ENCODE data around the gene MECP2.

Gene MECP2

DNA sequence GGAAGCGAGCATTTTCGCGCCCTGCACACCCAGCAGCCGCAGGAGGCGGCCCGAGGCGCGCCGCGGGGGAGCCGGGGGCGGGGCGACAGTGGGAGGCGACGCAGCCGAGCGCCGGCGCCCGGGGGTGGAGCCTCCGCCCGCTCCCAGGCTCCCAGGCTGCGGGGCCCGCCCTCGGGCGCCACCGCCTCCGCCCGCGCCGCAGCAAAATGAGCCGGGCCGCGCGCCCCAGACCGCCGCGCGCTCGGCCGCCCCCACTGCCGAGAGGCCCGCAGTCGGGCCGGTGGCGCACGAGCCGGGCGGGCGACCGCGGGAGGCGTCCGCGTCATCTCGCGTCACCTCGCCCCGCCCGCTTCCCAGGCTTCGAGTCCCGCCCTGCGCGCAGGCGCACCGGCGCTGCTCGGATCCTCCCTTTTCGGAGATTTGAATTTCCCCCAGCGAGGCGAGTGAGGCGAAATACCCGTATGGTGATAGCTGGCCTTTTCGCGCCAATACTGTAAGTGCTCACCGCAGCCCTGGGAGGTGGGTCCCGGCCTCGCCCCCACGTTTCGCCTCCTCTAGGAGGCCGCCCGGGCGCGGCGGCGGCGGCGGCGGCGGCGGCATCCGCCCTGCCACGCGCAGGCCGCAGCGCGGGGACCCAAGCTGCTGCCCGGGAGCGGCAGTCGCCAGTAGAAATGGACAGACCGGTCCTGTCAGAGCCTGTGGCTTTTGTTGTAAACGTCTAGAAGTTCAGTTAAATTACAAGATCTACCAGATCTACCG, 125.0 kb downstream of the MECP2 start, which contains the start of gene TMEM187:
Gene TMEM187, plus strand, starts transcription at position 387 of the 759 bp plus-strand sequence. CDS start 9,309 bp downstream, outside the sequence.
- H3K4me3 ChIP-seq (ENCODE audit: low read depth, low read length), result peak within 1 kb of the TSS; percentile 84

Data from iPS-11a (cell line).